NCI-H345 treated with DMSO at 0.1 percent for 48 hours (cell line): ENCODE results near the gene MNX1.

ENCODE experiments used
- DNase-seq: peaks from one replicate; lab custom pipeline; 2025; ENCODE audit not compliant: unreplicated experiment; lab: John Stamatoyannopoulos, UW

Gene MNX1

DNA sequence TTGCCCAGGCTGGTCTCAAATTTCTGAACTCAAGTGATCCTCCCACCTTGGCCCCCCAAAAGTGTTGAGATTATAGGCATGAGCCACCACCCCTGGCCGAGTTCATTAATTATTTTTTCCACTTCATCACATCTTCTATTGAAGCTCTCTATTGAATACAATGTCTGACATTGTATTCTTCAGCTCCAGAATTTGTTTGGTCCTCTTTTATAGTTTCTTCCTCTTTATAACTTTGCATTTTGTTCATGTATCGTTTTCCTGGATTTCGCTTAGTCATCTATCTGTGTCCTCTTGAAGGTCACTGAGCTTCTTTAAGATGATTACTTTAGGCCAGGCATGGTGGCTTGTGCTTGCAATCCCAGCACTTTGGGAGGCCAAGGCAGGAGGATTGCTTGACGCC, 30.8 kb downstream of the MNX1 start:
- no peak for DNase-seq

- no peak for DNase-seq
Observed at GRCh38 chr7:156979007-156979606, 31.4 kb downstream of the MNX1 start.

DNA sequence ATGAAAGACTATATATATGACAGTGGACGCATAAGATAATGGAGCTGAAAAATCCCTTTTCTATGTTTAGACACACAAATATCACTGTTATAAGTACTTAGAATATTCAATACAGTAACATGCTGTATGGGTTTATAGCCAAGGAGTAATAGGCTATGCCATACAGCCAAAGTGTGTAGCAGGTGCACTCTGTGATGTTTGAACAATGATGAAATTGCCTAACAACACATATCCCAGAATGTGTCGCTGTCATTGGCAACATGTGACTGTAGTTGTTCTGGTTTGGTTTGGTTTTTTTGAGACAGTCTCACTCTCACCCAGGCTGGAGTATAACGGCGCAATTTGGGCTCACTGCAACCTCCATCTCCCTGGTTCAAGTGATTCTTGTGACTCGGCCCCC, 34.8 kb downstream of the MNX1 start:
- no peak for DNase-seq

GRCh38 chr7:156969972-156970420, 40.5 kb downstream of the MNX1 start:
- DNase-seq, result no peak

- DNase-seq, result no peak
Observed at GRCh38 chr7:156968183-156968582, 42.3 kb downstream of the MNX1 start.

DNA sequence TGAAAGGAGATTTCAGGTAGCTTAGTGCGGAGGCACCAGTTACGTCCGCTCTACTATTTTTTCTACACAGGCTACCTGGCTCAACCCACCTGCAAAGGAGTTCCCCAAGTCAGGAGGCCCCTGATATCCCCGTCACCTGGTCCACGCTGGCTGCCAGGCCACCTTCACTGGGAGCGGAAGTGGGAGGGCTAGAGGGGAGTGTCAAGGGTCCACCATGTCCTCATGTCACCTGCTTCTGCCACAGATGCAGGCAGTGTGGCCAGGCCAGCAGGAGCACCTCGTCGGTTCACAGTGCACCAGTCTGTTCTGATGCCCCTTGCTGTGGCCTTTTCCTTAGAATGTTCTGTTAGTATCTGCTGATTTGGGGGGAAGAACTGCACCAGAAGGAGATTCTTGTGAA, 44.1 kb downstream of the MNX1 start:
- no peak for DNase-seq

DNA sequence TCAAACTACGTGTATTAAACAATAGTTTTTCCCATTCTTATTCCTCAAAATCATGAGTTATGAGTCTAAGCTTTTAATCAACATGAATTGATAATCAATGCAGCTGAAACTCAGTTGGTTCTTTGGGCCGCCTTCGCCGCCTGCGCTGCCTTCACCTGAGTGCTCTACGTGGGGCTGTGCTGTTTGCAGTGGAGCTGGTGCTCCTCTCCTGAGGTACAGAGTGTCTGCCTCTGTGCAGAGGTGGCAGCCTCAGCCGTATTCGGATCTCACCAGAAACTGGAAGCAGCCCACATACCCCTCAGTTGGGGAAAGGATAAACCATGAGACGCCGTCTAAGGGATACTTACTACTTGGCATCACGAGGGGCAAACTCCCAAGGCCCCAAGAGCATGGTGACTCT, 45.5 kb downstream of the MNX1 start:
- no peak for DNase-seq

DNA sequence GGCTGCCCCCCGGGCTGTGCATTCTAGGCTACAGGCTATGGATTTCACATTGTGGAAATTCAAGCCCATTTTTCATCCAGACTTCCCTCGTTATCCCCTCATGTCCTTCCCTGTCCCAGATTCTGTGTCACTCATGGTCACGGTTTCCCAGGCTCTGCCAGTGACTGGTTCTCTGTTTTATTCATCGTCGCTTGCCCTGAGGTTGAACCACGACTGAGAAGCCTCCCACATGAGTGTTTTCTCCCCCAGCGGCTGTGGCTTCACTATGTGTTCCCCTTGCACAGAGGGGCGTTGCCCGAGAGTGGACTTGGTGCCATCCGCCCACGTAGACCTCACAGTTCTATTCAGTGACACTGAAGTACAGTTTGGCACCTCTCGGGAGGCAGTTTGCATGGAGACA, 47.0 kb downstream of the MNX1 start:
- DNase-seq, result no peak

DNA sequence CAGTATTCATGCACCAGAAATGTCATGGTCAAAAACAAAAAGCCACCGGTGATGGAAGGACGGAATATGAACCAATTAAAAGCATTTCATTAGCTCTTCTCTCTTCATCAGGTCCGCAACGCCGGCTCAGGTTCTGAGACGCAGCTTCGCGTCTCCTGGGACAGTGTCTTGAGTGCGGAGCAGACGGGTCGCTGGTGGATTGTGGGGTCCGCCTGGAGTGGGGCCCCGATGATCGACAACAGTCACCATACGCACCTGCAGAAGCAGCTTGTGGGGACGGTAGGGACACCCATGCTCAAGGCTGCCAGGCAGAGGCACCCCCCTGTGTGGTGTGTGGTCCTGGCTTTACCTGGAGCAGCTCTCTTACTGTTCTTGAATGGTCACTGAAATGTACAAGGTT, 47.6 kb downstream of the MNX1 start:
- DNase-seq, result no peak

DNA sequence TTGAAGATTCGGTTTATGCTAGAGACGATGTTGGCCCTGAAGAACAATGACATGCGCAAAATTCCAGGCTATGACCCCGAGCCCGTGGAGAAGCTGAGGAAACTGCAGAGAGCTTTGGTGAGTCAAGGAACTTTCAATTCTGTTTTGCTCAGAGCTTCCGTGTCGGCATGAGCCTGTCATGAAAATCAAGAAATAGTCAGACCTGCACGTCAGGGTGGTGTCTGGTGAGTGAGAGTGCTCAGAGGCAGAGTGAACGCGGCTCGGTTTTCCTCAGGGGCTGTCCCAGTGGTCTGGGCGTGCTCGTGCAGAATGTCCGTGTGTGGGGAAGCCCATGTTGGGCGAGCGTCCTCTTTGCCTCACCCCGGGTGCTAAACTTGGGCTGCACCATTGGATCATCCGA, 48.3 kb downstream of the MNX1 start:
- no peak for DNase-seq

DNA sequence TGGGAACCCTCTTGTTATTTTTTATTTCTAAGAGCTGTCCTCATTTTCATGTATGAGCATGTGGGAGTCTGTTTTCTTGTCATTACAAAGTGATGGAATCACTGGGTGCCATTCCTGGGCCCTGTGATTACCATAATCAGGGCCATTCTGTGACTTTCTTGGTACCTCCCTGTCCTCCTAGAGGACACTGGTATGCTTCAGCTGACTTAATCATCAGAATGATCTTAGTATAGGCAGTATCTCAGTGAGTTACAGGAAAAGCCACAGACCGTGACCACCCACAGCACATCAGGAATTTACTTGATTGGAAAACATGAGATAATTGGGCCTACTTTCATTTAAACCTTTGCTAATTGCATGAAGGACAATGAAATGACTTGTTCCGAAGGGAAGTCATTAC, 53.7 kb downstream of the MNX1 start:
- no peak for DNase-seq

GRCh38 chr7:156954941-156955340, 55.5 kb downstream of the MNX1 start:
- no peak for DNase-seq
